Gastroesophageal sphincter (tissue), 2 donors: ENCODE measurements around the gene IL1RAP.

Source experiments
- EP300 ChIP-seq: sonication (generic); formaldehyde crosslinking; IDR thresholded peaks from one replicate; pipeline ENCODE4 v1.6.1; 2017; ENCODE audit warnings: antibody characterized with exemption, mild to moderate bottlenecking
- POLR2A ChIP-seq, 2 donors: fragments of 450-650 bp; IDR thresholded peaks; one replicate each; pipeline ENCODE4 v1.6.1; 2017; ENCODE audit warnings: antibody characterized with exemption in 2 of 2, mild to moderate bottlenecking in 2 of 2, moderate library complexity in 1 of 2
- POLR2AphosphoS5 ChIP-seq: sonication (generic); formaldehyde crosslinking; IDR thresholded peaks from one replicate; pipeline ENCODE4 v1.6.1; 2017; ENCODE audit warnings: antibody characterized with exemption

DNA sequence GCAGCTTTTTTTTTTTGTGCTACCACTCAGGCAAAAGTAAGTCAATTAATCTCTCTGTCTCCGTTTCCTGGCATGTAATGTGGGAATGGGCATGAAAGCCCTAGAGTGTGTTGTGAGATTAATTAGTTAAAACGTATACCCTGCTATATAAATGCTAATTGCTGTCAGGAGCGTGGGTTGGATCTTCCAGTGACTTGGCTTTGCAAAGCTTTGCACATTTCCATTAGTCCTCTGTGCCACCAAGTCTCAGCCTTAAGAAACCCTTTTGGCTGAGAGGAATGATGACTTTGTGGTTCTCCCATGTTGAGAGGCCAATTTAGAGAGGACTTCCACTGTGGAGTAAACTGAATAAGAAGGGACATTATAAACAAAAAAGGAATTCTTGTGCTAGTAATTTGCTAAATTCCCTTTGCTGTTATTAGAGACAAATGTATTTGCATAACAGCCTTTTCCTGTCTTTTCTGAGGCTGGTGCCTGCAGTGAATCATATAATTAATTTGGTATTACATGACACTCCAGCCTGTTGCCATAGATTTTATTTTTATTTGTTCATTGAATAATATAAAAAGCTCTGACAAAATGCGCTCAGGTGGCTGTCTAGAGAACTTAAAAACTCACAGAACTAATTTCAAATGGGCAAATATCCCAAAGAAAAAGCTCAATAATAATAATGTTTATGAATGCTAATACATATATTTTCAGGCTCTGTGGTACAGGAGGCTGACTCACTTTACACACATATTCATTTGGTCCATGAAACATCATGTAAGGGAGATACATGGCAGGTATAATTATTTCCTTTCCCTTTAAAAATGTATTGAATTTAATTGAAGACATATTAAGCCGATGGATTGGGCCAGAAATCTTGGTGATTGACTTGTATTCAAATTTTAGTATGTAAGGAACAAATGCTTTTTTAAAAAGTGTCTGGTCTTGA, 82.7 kb downstream of the IL1RAP start:
- TF ChIP-seq POLR2A (IDR thresholded peaks at IDR 0.05): no peak
- TF ChIP-seq POLR2AphosphoS5: no peak
- TF ChIP-seq EP300: no peak
